HG02870 (cell line): ENCODE results near the gene GPR108.
"Not testable (repeated sequence)": the region's sequence is repeated elsewhere in the genome, so short reads cannot be mapped to it uniquely, and the experiment has no call there.

Source experiments
- ATAC-seq: cut with Tn5 transposase; IDR thresholded peaks from one replicate; pipeline ENCODE4 v1.9.1; 2021; ENCODE audit warnings: mild to moderate bottlenecking, moderate library complexity; ENCODE audit not compliant: unreplicated experiment

Gene GPR108

GRCh38 chr19:6721138-6721474 lies 16.3 kb downstream of the GPR108 start:
- ATAC-seq: no peak

GRCh38 chr19:6720369-6721137 lies 16.8 kb downstream of the GPR108 start, which contains the start of gene C3:
TSS of gene C3 (minus strand) at chr19:6720650. CDS start at chr19:6720589, 61 bp downstream.
- no peak for ATAC-seq

GRCh38 chr19:6719992-6720368 lies 17.4 kb downstream of the GPR108 start:
- no peak for ATAC-seq

- ATAC-seq: no peak
Observed at GRCh38 chr19:6719540-6719861, 17.9 kb downstream of the GPR108 start.

- ATAC-seq: no peak
Observed at GRCh38 chr19:6718741-6719539, 18.4 kb downstream of the GPR108 start.

GRCh38 chr19:6718111-6718740 lies 19.2 kb downstream of the GPR108 start:
- no peak for ATAC-seq

- ATAC-seq: no peak
Observed at GRCh38 chr19:6717441-6717971, 19.9 kb downstream of the GPR108 start.

- no peak for ATAC-seq
Observed at GRCh38 chr19:6717036-6717435, 20.3 kb downstream of the GPR108 start.

- no peak for ATAC-seq
Observed at GRCh38 chr19:6716610-6716970, 20.8 kb downstream of the GPR108 start.

GRCh38 chr19:6714749-6715555 lies 22.4 kb downstream of the GPR108 start:
- ATAC-seq: no peak

GRCh38 chr19:6713773-6714692 lies 23.3 kb downstream of the GPR108 start:
- no peak for ATAC-seq

- ATAC-seq: no peak
Observed at GRCh38 chr19:6712692-6713670, 24.4 kb downstream of the GPR108 start.

GRCh38 chr19:6712231-6712630 lies 25.1 kb downstream of the GPR108 start:
- ATAC-seq: no peak

GRCh38 chr19:6711605-6712004 lies 25.8 kb downstream of the GPR108 start:
- ATAC-seq: no peak

- ATAC-seq: no peak
Observed at GRCh38 chr19:6711078-6711361, 26.4 kb downstream of the GPR108 start.

GRCh38 chr19:6710273-6711077 lies 26.9 kb downstream of the GPR108 start:
- ATAC-seq: no peak

GRCh38 chr19:6709549-6709948 lies 27.8 kb downstream of the GPR108 start:
- ATAC-seq: no peak

GRCh38 chr19:6708913-6709312 lies 28.5 kb downstream of the GPR108 start:
- ATAC-seq: not testable (repeated sequence)
